K562 (cell line): ENCODE results near the gene ZNF318. TPM values are rescaled to one million over a fixed set of nuclear protein-coding genes. Genes with fewer than 3 reads are reported as not detected.

Experiments
- ATAC-seq: fragments of 200-7000 bp; cut with Tn5 transposase; 3 replicates; pipeline ENCODE4 v1.9.1; 2020; ENCODE audit warnings: moderate library complexity
- BruUV-seq: library from RNA; stranded (reverse); fragments of 400-500 nt; replicated peaks from 2 replicates; lab custom pipeline; 2021; lab: Mats Ljungman, UMichigan
- CTCF ChIA-PET: fragments of 300-600 bp; formaldehyde crosslinking; extraction: SDS; loops from one replicate; lab custom pipeline; 2021; ENCODE audit warnings: low intra/inter-chr PET ratio; lab: Yijun Ruan, JAX
- POLR2A ChIA-PET: fragments of 300-600, 350-650 bp; sonication (Branson Sonifier 250); formaldehyde crosslinking; extraction: SDS; loops from one replicate; lab custom pipeline; 2021; ENCODE audit warnings: antibody characterized with exemption, inconsistent platforms; lab: Yijun Ruan, JAX
- DNase-seq, 4 experiments: peaks; one replicate each; pipeline versions ENCODE4 v3.0.0 to v3.0.0-alpha.2; 2011 to 2018; ENCODE audit warnings: low spot score in 3 of 4, mixed read lengths in 3 of 4; ENCODE audit errors: extremely low read depth in 1 of 4
- FAIRE-seq: peaks from 2 replicates; lab custom pipeline; 2011; peaks lifted over from hg19 to GRCh38; lab: Jason Lieb, UNC
- H2AFZ ChIP-seq: 2 replicates; pipeline ENCODE4 v1.6.0; 2011; ENCODE audit warnings: low read depth, low read length, control low read depth, inconsistent platforms
- H3K27ac ChIP-seq: fragments of 200-600 bp; 3 replicates; pipeline ENCODE4 v1.8.0; 2011; ENCODE audit warnings: low read depth, mild to moderate bottlenecking, control low read depth, inconsistent platforms, low read length, moderate library complexity, mixed read lengths; ENCODE audit errors: extremely low read depth
- H3K27me3 ChIP-seq, 2 experiments: fragments of 300-600 bp in 1 of 2; 2 replicates in 1 of 2; 3 replicates in 1 of 2; pipeline versions ENCODE4 v1.6.0 to v1.8.0; 2011; ENCODE audit warnings: inconsistent platforms in 2 of 2, low read length in 2 of 2, mild to moderate bottlenecking in 1 of 2, mixed read lengths in 1 of 2, moderate library complexity in 1 of 2; ENCODE audit not compliant: control insufficient read depth in 2 of 2, insufficient read depth in 2 of 2
- H3K36me3 ChIP-seq: fragments of 300-600 bp; 3 replicates; pipeline ENCODE4 v1.8.0; 2011; ENCODE audit warnings: mild to moderate bottlenecking, low read length, inconsistent platforms; ENCODE audit not compliant: control insufficient read depth, insufficient read depth
- H3K4me1 ChIP-seq, 2 experiments: fragments of 200-600 bp in 1 of 2; replicated peaks in 1 of 2; 2 replicates in 1 of 2; 3 replicates in 1 of 2; pipeline versions ENCODE4 v1.5.1 to v1.8.0; 2011; ENCODE audit warnings: inconsistent platforms in 2 of 2, low read length in 2 of 2, mild to moderate bottlenecking in 1 of 2, mixed read lengths in 1 of 2, moderate library complexity in 1 of 2; ENCODE audit not compliant: control insufficient read depth in 2 of 2, insufficient read depth in 2 of 2
- H3K4me2 ChIP-seq: 2 replicates; pipeline ENCODE4 v1.6.1; 2011; ENCODE audit warnings: low read length, control low read depth, inconsistent platforms, mixed read lengths; ENCODE audit not compliant: insufficient read depth
- H3K4me3 ChIP-seq: fragments of 200-600 bp; sonication (generic), shearing (Covaris generic); 2 replicates; pipeline ENCODE4 v1.5.1; 2016; ENCODE audit warnings: control low read depth, inconsistent platforms
- H3K79me2 ChIP-seq: fragments of 200-600 bp; 3 replicates; pipeline ENCODE4 v1.8.0; 2011; ENCODE audit warnings: low read length, inconsistent platforms; ENCODE audit not compliant: control insufficient read depth, insufficient read depth
- H3K9ac ChIP-seq, 2 experiments: 2 replicates each; pipeline versions ENCODE4 v1.6.0 to v1.6.1; 2011; ENCODE audit warnings: low read depth in 2 of 2, low read length in 2 of 2, control low read depth in 1 of 2, inconsistent platforms in 1 of 2, mild to moderate bottlenecking in 1 of 2, mixed read lengths in 1 of 2; ENCODE audit not compliant: insufficient read depth in 1 of 2
- H3K9me1 ChIP-seq: one replicate; pipeline ENCODE4 v1.6.0; 2011; ENCODE audit warnings: inconsistent platforms, mild to moderate bottlenecking, low read length, moderate library complexity; ENCODE audit not compliant: control insufficient read depth, insufficient read depth
- H3K9me3 ChIP-seq: replicated peaks from 2 replicates; pipeline ENCODE4 v1.5.1; 2011; ENCODE audit warnings: low read depth, low read length, inconsistent platforms; ENCODE audit not compliant: control insufficient read depth, insufficient read depth
- H4K20me1 ChIP-seq: replicated peaks from 2 replicates; pipeline ENCODE4 v1.6.1; 2011; ENCODE audit warnings: low read length, inconsistent platforms, mixed read lengths; ENCODE audit not compliant: control insufficient read depth, insufficient read depth
- FOS ChIP-seq: IDR thresholded peaks from 3 replicates; pipeline ENCODE4 v1.6.1; 2011; ENCODE audit not compliant: insufficient read length; ENCODE audit errors: extremely low read depth
- FOXA3 ChIP-seq, 2 experiments: fragments of 450-650 bp in 1 of 2; sonication (generic) in 1 of 2; formaldehyde crosslinking; IDR thresholded peaks in 1 of 2; conservative IDR thresholded peaks in 1 of 2; 2 replicates each; pipeline versions ENCODE4 v1.4.0 to v1.8.0; 2020 to 2022; ENCODE audit warnings: mild to moderate bottlenecking in 2 of 2, missing genetic modification reagents in 1 of 2
- GATAD2B ChIP-seq: fragments of 450-650 bp; IDR thresholded peaks from 2 replicates; pipeline ENCODE4 v1.6.1; 2017; ENCODE audit warnings: mild to moderate bottlenecking, borderline replicate concordance
- KLF1 ChIP-seq: fragments of 450-650 bp; IDR thresholded peaks from 2 replicates; pipeline ENCODE4 v1.6.1; 2016; ENCODE audit warnings: missing genetic modification characterization, missing compliant biosample characterization
- MED1 ChIP-seq: sonication (generic); formaldehyde crosslinking; IDR thresholded peaks from 2 replicates; pipeline ENCODE4 v1.8.1; 2023; ENCODE audit warnings: missing genetic modification reagents, borderline replicate concordance
- NR2C1 ChIP-seq, 2 experiments: fragments of 450-650 bp; IDR thresholded peaks; 2 replicates each; pipeline ENCODE4 v1.6.1; 2017; ENCODE audit warnings: mild to moderate bottlenecking in 2 of 2, antibody characterized with exemption in 1 of 2, inconsistent platforms in 1 of 2, missing compliant biosample characterization in 1 of 2, missing genetic modification characterization in 1 of 2
- NR3C1 ChIP-seq: sonication (generic); formaldehyde crosslinking; IDR thresholded peaks from 2 replicates; pipeline ENCODE4 v1.8.1; 2022; ENCODE audit warnings: missing genetic modification reagents
- PHF20 ChIP-seq: fragments of 450-650 bp; IDR thresholded peaks from 2 replicates; pipeline ENCODE4 v1.6.1; 2018; ENCODE audit not compliant: partially characterized antibody
- PTTG1 ChIP-seq: fragments of 450-650 bp; IDR thresholded peaks from 2 replicates; pipeline ENCODE4 v1.6.1; 2016; ENCODE audit warnings: low read depth, mild to moderate bottlenecking, missing genetic modification characterization, missing compliant biosample characterization
- SETDB1 ChIP-seq: IDR thresholded peaks from one replicate; pipeline ENCODE4 v1.6.1; 2012; ENCODE audit warnings: low read length, control low read depth, inconsistent platforms
- SIX5 ChIP-seq, 2 experiments: IDR thresholded peaks; 2 replicates each; pipeline ENCODE4 v1.6.1; 2011; ENCODE audit warnings: low read length in 2 of 2, borderline replicate concordance in 1 of 2, low read depth in 1 of 2, mild to moderate bottlenecking in 1 of 2, moderate library complexity in 1 of 2; ENCODE audit not compliant: insufficient read depth in 1 of 2
- SP2 ChIP-seq: IDR thresholded peaks from 2 replicates; pipeline ENCODE4 v1.6.1; 2011; ENCODE audit warnings: mild to moderate bottlenecking, low read depth, low read length, moderate library complexity; ENCODE audit not compliant: poor library complexity, severe bottlenecking; ENCODE audit errors: extremely low read depth
- TOE1 ChIP-seq, 2 experiments: fragments of 450-650 bp in 1 of 2; sonication (generic) in 1 of 2; formaldehyde crosslinking in 1 of 2; IDR thresholded peaks; 2 replicates each; pipeline versions ENCODE4 v1.7.1 to v1.8.0; 2016 to 2022; ENCODE audit warnings: borderline replicate concordance in 2 of 2, mild to moderate bottlenecking in 2 of 2, antibody characterized with exemption in 1 of 2, inconsistent platforms in 1 of 2, low read depth in 1 of 2, missing genetic modification reagents in 1 of 2, moderate library complexity in 1 of 2
- ZNF311 ChIP-seq: fragments of 250-450 bp; sonication (Bioruptor Pico); IDR thresholded peaks from 2 replicates; pipeline ENCODE4 v1.4.0; 2020; ENCODE audit warnings: mild to moderate bottlenecking, moderate library complexity
- ZNF41 ChIP-seq: fragments of 250-450 bp; sonication (Bioruptor Pico); conservative IDR thresholded peaks from 2 replicates; pipeline ENCODE4 v1.4.0; 2020; ENCODE audit warnings: mild to moderate bottlenecking
- WGBS: fragments of 100-300 bp; shearing (Covaris generic); methylation state at CpG from one replicate; pipeline ENCODE4 v1.1.6; 2016; ENCODE audit warnings: low coverage, mixed read lengths; ENCODE audit not compliant: insufficient coverage; ENCODE audit errors: missing lambda C conversion rate; 5-methylcytosine and 5-hydroxymethylcytosine counted together
- in situ Hi-C: fragments of 300-500 bp; cut with MboI; formaldehyde crosslinking; loops from 4 replicates; pipeline ENCODE4 v1.15.0; 2018; ENCODE audit warnings: inconsistent platforms, mixed read lengths
- intact Hi-C: fragments of 100-400 bp; cut with micrococcal nuclease; formaldehyde crosslinking; loops from 2 replicates; pipeline ENCODE4 v1.14.2; 2022
- polyA plus RNA-seq, 8 experiments: library from polyadenylated mRNA; depleted of rRNA in 4 of 8; stranded (reverse) in 5 of 8; unstranded in 3 of 8; fragments of >200 nt; fragmentation: Nextera tagmentation in 2 of 8; fragmentation: Illumina TruSeq in 1 of 8; extraction: Ambion mirVana in 2 of 8; extraction: Trizol in 1 of 8; gene quantifications; 2 replicates each; pipeline versions ENCODE4 v1.2.1 to v1.2.3, GENCODE V29; 2011 to 2014; ENCODE audit warnings: inconsistent platforms in 1 of 8, missing spikeins in 1 of 8
- total RNA-seq, 7 experiments: library from RNA; depleted of rRNA in 6 of 7; stranded (reverse); fragments of >200 nt in 6 of 7; fragmentation: Illumina TruSeq in 2 of 7; extraction: Trizol in 2 of 7; gene quantifications; 2 replicates each; pipeline versions ENCODE4 v1.2.1 to v1.2.3, GENCODE V29; 2011 to 2021; ENCODE audit warnings: low replicate concordance in 1 of 7
- TF ChIP-seq, protein P1 (sequence below): sonication (generic); formaldehyde crosslinking; IDR thresholded peaks from 2 replicates; pipeline ENCODE4 v1.8.1; 2023; ENCODE audit warnings: mild to moderate bottlenecking, missing genetic modification reagents
- TF ChIP-seq, protein P2 (sequence below): fragments of 250-450 bp; sonication (Bioruptor Pico); IDR thresholded peaks from 2 replicates; pipeline ENCODE4 v1.5.1; 2021; ENCODE audit warnings: mild to moderate bottlenecking
- TF ChIP-seq, protein P3 (sequence below): fragments of 450-650 bp; IDR thresholded peaks from 2 replicates; pipeline ENCODE4 v1.6.1; 2016

ZNF318 gene
- total and polyA plus RNA-seq, 9 of the 15 experiments (the other 6 are each of a cell fraction or from before 2014, with no cell fraction given): 3.2 to 19.0 (median 9.2) TPM

DNA sequence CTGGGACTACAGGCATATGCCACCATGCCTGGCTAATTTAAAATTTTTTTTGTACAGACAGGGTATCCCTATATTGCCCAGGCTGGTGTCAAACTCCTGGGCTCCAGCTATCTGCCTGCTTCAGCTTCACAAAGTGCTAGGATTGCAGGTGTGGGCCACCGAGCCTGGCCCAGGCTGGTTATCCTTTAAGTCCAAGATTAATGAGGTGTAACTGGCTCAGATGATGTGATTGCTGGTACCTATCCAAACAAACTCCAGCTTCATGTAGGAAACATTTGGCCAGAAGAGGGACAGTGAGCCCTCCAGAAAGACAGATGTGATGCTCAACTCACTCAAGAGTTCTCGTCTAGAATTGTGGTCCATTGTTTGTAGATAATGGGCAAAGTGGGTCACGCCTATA lies 9.2 kb upstream of the ZNF318 start:
- no peaks in the 10 kb centered on the region for H3K9me3 ChIP-seq
- peaks cover 18% of the 10 kb centered on the region in 2 experiments; a peak in 4 of 5 replicates for H3K27me3 ChIP-seq
- BruUV-seq: no TSS peak
- WGBS: 2% methylated on average over 3 of the region's 3 CpGs
- H2AFZ ChIP-seq: no peak overlapping the region
- DNase-seq (no peak), FAIRE-seq (no peak), ATAC-seq (no peak)
- H3K9me1 ChIP-seq: no peaks in the 10 kb centered on the region
- TF ChIP-seq NR2C1 (IDR thresholded peaks at IDR 0.05): no peak
- TF ChIP-seq NR2C1 (tag; IDR thresholded peaks at IDR 0.05): no peak
- no peak for TF ChIP-seq PTTG1 (tag)
- TF ChIP-seq SIX5 (IDR thresholded peaks at IDR 0.05; ENCODE audit: borderline replicate concordance in 1 of 2, insufficient read depth in 1 of 2, low read depth in 1 of 2, low read length in 2 of 2): no peak
- TF ChIP-seq, protein P1, sequence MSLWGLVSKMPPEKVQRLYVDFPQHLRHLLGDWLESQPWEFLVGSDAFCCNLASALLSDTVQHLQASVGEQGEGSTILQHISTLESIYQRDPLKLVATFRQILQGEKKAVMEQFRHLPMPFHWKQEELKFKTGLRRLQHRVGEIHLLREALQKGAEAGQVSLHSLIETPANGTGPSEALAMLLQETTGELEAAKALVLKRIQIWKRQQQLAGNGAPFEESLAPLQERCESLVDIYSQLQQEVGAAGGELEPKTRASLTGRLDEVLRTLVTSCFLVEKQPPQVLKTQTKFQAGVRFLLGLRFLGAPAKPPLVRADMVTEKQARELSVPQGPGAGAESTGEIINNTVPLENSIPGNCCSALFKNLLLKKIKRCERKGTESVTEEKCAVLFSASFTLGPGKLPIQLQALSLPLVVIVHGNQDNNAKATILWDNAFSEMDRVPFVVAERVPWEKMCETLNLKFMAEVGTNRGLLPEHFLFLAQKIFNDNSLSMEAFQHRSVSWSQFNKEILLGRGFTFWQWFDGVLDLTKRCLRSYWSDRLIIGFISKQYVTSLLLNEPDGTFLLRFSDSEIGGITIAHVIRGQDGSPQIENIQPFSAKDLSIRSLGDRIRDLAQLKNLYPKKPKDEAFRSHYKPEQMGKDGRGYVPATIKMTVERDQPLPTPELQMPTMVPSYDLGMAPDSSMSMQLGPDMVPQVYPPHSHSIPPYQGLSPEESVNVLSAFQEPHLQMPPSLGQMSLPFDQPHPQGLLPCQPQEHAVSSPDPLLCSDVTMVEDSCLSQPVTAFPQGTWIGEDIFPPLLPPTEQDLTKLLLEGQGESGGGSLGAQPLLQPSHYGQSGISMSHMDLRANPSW (CRISPR knock-in tag): no peak
- TF ChIP-seq FOXA3 (CRISPR knock-in tag; conservative IDR thresholded peaks at IDR 0.05 in 1 of 2, IDR thresholded peaks at IDR 0.05 in 1 of 2): no peak
- TF ChIP-seq, protein P2, sequence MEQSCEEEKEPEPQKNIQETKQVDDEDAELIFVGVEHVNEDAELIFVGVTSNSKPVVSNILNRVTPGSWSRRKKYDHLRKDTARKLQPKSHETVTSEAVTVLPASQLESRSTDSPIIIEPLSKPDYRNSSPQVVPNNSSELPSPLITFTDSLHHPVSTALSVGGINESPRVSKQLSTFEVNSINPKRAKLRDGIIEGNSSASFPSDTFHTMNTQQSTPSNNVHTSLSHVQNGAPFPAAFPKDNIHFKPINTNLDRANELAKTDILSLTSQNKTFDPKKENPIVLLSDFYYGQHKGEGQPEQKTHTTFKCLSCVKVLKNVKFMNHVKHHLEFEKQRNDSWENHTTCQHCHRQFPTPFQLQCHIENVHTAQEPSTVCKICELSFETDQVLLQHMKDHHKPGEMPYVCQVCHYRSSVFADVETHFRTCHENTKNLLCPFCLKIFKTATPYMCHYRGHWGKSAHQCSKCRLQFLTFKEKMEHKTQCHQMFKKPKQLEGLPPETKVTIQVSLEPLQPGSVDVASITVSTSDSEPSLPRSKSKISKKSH (CRISPR knock-in tag): no peak
- no peak for TF ChIP-seq ZNF41 (CRISPR knock-in tag)
- TF ChIP-seq PHF20: no peak
- TF ChIP-seq ZNF311: no peak
- no peak for TF ChIP-seq NR3C1 (CRISPR knock-in tag)
- no peak for TF ChIP-seq FOS
- no peak for TF ChIP-seq KLF1 (tag)
- TF ChIP-seq SETDB1: no peak
- TF ChIP-seq MED1 (CRISPR knock-in tag): no peak
- TF ChIP-seq, protein P3, sequence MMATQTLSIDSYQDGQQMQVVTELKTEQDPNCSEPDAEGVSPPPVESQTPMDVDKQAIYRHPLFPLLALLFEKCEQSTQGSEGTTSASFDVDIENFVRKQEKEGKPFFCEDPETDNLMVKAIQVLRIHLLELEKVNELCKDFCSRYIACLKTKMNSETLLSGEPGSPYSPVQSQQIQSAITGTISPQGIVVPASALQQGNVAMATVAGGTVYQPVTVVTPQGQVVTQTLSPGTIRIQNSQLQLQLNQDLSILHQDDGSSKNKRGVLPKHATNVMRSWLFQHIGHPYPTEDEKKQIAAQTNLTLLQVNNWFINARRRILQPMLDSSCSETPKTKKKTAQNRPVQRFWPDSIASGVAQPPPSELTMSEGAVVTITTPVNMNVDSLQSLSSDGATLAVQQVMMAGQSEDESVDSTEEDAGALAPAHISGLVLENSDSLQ: no peak
- TF ChIP-seq GATAD2B: no peak
- TF ChIP-seq TOE1 (IDR thresholded peaks at IDR 0.05; ENCODE audit: borderline replicate concordance): no peak
- no peak for TF ChIP-seq TOE1 (CRISPR knock-in tag; IDR thresholded peaks at IDR 0.05; ENCODE audit: borderline replicate concordance, low read depth)
- no peak for TF ChIP-seq SP2
- no peaks in the 10 kb centered on the region for H4K20me1 ChIP-seq
- no peak overlapping the region for H3K4me3 ChIP-seq
- ChIA-PET POLR2A (interaction anchor here (1.1 to 4.4 kb wide), 4 partner anchors 10 to 133 kb away, joined by 3 to 18 read pairs (median 8); partner anchors contain the start of gene ZNF318), CTCF (no interaction called here)
- H3K27ac ChIP-seq: no peak overlapping the region
- in situ Hi-C loops: no loop called here
- no peak overlapping the region for H3K4me2 ChIP-seq
- H3K36me3 ChIP-seq: no peaks in the 10 kb centered on the region
- H3K9ac ChIP-seq: no peak overlapping the region
- no peaks in the 10 kb centered on the region; a peak in 2 of 5 replicates for H3K4me1 ChIP-seq
- intact Hi-C loops: no loop called here
- H3K79me2 ChIP-seq: no peaks in the 10 kb centered on the region
